HG03060 (cell line): ENCODE results near the gene IDH1.
"Not testable (repeated sequence)": the region's sequence is repeated elsewhere in the genome, so short reads cannot be mapped to it uniquely, and the experiment has no call there.

Source experiments
- ATAC-seq: cut with Tn5 transposase; IDR thresholded peaks from one replicate; pipeline ENCODE4 v1.9.1; 2021; ENCODE audit warnings: low read depth, moderate number of reproducible peaks; ENCODE audit not compliant: unreplicated experiment

Gene IDH1

GRCh38 chr2:208254871-208255556 is at the start of gene IDH1:
Gene IDH1 (minus strand): TSS chr2:208255071. CDS start chr2:208251551, 3,520 bp downstream.
- peak; percentile 61 for ATAC-seq

DNA sequence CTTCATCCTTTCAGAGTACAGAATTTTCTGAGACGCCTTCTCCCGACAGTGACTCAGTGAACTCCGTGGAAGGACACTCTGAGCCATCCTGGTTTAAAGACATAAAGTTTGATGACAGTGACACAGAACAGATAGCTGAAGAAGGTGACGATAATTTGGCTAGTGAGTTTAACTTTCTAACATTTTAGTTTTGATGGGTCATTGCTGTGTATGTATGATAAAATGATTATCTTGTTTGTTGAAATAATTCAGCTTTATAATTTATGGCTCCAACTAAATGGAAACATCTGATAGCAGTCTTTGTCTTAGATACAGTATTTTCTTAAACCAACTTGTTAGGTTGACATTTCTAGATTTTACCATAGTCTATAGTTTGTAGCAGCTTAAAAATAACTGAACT is 49.3 kb upstream of the IDH1 start:
- no peak for ATAC-seq

DNA sequence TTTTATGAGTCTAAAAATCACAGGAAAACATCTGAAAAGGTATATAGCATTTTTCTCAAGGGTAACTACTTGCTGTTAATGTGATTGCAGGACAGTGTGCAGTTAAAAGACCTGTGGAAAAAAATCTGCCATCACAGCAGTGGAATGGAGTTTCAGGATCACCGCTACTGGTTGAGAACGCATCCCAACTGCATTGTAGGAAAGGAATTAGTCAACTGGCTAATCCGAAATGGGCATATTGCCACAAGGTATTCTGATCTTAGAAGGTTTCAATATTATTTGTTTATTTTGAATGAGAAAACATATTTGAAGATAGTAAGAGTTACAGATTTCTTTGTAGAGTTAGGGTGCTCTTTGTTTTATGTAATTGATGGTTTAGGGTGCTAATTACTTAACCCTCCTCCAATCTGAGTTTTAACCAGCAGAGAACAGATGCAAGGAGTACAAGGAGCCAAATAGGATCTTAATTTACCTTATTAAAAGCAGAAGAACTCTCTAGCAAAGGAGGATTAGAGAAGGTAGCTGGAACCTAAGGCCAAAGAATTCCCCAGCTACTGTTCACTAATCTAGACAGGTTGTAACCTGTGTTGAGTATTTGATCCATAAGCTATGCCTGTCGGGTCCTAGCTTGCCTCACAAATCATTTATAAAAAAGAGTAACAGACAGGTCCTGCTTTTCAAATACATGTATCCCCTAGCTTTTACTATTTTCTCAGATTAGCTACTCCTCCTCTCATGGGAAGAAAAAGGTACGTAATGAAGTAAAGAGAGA is 46.2 kb upstream of the IDH1 start:
- ATAC-seq: no peak

- ATAC-seq: no peak
Measured at GRCh38 chr2:208297961-208298360, 43.1 kb upstream of the IDH1 start.

- no peak for ATAC-seq
Measured at GRCh38 chr2:208296610-208297009, 41.7 kb upstream of the IDH1 start.

DNA sequence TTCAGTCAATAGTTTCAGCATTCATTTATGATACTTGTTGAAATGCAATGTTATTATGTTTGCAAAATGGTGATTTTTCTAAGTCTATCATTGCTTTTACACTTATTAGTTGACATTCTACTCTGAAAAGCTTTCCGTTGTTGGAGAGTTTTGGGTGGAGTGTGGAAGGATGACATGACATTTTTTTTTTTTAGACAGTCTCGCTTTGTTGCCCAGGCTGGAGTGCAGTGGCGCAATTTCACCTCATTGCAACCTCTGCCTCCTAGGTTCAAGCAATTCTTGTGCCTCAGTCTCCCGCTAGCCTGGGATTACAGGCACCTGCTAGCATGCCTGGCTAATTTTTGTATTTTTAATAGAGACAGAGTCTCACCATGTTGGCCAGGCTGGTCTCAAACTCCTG is 41.0 kb upstream of the IDH1 start:
- ATAC-seq: no peak

- ATAC-seq: no peak
Measured at GRCh38 chr2:208294482-208295024, 39.7 kb upstream of the IDH1 start.

DNA sequence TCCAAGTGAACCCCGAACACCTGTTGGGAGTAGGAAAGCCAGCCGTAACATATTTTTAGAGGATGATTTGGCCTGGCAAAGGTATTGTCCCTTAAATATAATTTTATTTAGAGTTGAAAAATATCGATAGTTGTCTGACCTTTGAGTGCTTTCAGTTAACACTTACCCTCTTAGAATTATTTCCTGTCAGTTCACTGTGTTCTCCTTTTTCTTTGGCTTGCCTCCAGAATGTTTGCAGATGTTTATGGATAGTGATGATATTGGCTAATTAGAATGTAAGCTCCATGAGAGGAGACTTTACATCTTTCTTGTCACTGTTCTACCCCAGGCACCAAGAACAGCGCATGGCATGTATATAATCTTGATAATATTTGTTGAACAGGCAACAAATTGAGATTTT is 31.0 kb upstream of the IDH1 start:
- ATAC-seq: no peak

DNA sequence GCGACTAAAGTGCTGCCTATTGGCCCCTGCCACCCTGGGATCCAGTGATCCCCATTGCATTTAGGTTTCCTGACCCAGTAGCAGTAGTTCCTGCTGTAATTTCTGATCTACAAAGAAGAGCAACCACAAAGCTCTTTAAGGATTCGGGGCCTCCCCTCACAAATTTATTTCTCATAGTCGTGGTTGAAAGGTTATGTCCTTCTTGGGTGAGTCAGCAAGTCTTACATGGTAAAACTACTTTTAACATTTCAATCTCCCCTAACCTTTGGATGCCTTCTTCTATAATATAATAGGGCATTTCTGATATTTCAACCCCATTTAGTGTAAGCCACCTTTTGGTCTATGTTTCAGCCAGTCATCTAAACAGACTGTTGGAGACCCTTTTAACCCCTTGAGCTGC is 26.1 kb upstream of the IDH1 start:
- ATAC-seq: no peak

- no peak for ATAC-seq
Measured at GRCh38 chr2:208280234-208280633, 25.4 kb upstream of the IDH1 start.

DNA sequence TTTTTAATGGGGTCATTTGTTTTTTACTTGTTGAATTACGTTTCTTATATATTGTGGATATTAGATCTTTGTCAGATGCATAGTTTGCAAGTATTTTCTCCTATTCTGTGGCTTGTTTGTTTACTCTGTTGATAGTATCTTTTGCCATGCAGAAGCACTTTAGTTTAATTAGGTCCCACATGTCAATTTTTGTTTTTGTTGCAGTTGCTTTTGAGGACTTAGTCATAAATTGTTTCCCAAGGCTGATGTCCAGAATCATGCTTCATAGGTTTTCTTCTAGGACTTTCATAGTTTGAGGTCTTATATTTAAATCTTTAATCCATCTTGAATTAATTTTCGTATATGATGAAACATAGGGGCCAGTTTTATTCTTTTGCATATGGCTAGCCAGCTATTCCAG is 24.4 kb upstream of the IDH1 start:
- no peak for ATAC-seq

DNA sequence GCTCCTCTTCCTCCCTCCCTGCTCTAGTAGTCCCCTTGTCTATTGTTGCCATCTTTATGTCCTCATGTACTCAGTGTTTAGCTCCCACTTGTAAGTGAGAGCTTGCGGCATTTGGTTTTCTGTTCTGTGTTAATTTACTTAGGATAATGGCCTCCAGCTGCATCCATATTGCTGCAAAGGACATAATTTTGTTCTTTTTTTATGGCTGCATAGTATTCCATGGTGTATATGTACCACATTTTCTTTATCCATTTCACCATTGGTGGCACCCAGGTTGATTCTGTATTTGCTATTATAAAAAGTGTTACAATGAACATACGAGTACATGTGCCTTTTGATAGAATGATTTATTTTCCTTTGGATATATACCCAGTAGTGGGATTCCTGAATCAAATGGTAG is 23.7 kb upstream of the IDH1 start:
- no peak for ATAC-seq

GRCh38 chr2:208274748-208275147 is 19.9 kb upstream of the IDH1 start:
- ATAC-seq: no peak

DNA sequence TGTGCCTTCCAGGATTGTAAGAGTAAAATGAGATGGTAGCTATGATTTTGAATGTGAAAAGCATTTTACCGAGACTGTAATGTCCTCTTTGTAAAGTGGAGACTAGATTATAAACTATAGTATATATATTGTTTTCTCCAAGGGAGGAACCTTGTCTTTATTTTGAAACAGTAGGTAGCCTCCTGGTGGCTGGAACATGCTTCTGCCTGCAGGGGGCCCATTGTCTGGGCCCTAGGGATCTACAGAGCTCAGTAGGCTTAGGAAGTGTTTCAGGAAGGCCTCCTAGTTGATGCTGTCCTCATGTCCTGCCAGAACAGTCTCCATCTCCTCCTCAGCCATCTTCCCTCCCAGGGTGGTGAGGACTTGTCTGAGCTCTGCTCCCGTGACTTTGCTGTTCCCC is 14.2 kb upstream of the IDH1 start:
- ATAC-seq: no peak

DNA sequence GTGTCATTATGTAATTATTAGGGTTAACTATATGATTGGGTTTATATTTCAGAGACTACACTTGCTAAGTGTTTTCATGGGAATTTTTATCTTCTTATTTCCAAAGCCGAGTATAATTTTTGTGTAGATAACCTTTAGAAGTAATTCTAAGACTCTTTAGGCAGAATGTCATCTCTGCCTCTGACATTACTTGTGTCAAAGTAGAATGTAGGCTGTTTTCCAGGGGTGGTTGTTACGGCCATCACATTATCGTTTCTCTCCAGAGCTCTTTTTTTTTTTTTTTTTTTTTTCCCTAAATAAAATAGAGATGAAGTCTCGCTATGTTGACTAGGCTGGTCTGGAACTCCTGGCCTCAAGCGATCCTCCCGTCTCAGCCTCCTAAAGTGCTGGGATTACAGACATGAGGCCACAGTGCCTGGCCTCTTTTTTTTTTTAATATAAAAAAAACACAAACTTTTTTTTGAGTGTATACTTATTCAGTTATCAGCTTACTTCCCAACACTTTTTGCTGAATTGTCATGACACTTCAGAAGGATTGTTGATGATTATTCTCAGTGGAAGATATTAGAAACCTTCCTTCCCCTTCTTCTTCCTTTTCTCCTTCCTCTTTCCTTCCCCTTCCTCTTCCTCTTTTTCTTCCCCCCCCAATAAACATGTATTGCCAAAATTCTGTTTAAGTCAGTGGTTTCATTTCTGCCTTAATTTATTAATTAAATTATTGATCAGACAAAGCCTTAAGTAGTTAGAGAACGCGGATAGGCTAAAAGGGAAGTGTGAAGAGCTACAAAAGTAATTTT is 13.5 kb upstream of the IDH1 start:
- no peak for ATAC-seq

DNA sequence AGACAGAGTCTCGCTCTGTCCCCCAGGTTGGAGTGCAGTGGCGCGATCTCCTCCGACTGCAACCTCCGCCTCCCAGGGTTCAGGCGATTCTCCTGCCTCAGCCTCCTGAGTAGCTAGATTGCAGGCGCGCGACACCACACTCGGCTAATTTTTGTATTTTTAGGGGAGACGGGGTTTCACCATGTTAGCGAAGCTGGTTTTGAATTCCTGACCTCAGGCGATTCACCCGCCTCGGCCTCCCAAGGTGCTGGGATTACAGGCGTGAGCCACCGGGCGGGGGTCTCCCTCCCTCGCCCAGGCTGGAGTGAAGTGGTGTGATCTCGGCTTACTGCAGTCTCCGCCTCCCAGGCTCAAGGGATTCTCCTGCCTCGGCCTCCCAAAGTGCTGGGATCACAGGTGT is 12.7 kb upstream of the IDH1 start:
- ATAC-seq: not testable (repeated sequence)

DNA sequence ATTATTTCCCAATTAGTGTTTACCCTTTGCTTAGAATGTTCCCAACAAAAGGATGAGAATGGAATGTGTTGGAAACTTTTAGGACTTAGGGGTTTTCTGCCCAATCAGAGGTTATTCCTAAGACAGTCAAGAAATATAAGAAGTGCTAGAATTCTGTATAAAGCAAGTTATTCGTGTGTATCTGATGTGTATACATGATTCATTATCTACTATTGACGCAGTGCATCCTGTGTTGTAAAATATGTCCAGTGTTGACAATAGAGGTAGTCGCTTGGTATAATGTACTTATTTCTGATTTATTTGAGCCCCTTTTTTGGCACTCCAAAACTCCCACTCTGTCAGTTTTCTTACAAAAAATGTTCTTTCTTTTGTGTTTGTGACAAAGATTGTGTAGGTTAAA is 12.1 kb upstream of the IDH1 start:
- no peak for ATAC-seq

DNA sequence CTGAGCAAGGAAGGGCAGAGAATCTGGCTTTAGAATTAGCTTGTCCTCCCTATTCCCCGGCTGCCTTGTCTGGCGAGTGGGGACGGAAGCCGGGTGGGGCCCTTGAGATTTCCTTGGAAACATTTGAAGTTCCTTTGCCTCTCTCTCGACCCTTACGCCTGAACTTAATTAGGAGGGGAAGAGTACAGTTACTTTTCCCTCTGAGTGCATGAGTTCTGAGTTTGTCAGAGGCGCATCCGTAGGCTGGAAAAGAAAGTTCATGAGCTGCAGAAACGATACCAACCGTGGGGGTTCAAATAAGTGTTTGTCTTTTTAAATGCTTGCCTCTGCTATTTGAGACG is 11.7 kb upstream of the IDH1 start:
- ATAC-seq: no peak

GRCh38 chr2:208265801-208266552 is 11.1 kb upstream of the IDH1 start, which contains the start of gene PIKFYVE:
Gene PIKFYVE (plus strand): TSS chr2:208266255. CDS start chr2:208271520, 5,265 bp downstream.
- peak; percentile 84 for ATAC-seq

DNA sequence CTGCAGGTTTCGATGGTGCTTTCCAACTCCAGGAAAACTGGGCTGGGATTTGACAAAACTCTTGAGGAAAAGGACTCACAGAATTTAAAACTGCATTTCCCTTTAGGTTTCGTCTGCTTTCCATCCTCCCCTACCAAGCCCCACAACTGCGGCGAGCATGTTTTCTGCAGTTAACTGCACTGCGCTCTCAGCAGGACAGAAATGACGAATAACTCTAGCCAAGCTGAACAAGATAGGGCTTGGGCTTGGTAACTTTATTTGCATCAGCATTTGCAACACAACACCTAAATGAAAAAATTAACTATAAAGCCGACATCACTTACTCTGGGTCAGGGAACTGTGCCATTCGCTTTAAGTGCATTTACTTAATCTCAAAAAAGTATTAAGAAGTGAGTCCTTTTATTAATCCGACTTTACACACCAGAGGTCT is 10.5 kb upstream of the IDH1 start:
- peak; percentile 29 for ATAC-seq
